HFF-Myc (cell line): ENCODE data around the gene BMPR1B.

ENCODE experiments used
- DNase-seq: peaks from one replicate; pipeline ENCODE4 v3.0.0-alpha.2; 2011; ENCODE audit warnings: low read depth; ENCODE audit errors: extremely low read depth
- H3K4me3 ChIP-seq: replicated peaks from 2 replicates; pipeline ENCODE4 v1.5.1; 2011; ENCODE audit warnings: low read depth, mild to moderate bottlenecking, control low read depth, low read length
- CTCF ChIP-seq: IDR thresholded peaks from 2 replicates; pipeline ENCODE4 v1.5.1; 2012; ENCODE audit warnings: mild to moderate bottlenecking, low read depth, low read length, control low read depth; ENCODE audit errors: missing control alignments

The BMPR1B gene

GRCh38 chr4:94804650-94805049 is 46.9 kb downstream of the BMPR1B start:
- no peak for DNase-seq
- no peak for TF ChIP-seq CTCF
- no peak overlapping the region for H3K4me3 ChIP-seq

GRCh38 chr4:94806376-94806775 is 48.6 kb downstream of the BMPR1B start:
- H3K4me3 ChIP-seq = no peak overlapping the region
- no peak for TF ChIP-seq CTCF
- DNase-seq = no peak

GRCh38 chr4:94811643-94812042 is 53.9 kb downstream of the BMPR1B start:
- no peak for DNase-seq
- no peak for TF ChIP-seq CTCF
- H3K4me3 ChIP-seq = no peak overlapping the region

GRCh38 chr4:94813221-94813620 is 55.5 kb downstream of the BMPR1B start:
- no peak for DNase-seq
- TF ChIP-seq CTCF = no peak

GRCh38 chr4:94814237-94814636 is 56.5 kb downstream of the BMPR1B start:
- DNase-seq = no peak
- no peak for TF ChIP-seq CTCF
- no peak overlapping the region for H3K4me3 ChIP-seq

More at GRCh38 chr4:94813221-94813620, 55.5 kb downstream of the BMPR1B start:
- no peak overlapping the region for H3K4me3 ChIP-seq

- no peak for TF ChIP-seq CTCF
- no peak overlapping the region for H3K4me3 ChIP-seq
- DNase-seq = no peak
These were observed 61.8 kb downstream of the BMPR1B start for GRCh38 chr4:94819371-94820168.
